ENCODE results near the gene GRIN2D. TPM values are rescaled to one million over a fixed set of nuclear protein-coding genes. Genes with fewer than 3 reads are reported as not detected.

GRIN2D gene
- total RNA-seq, 1 experiment from 2014 or later: not detected

- DNase-seq (ENCODE audit: low spot score): no peak
These were observed 4.0 kb downstream of the GRIN2D start for GRCh38 chr19:48397263-48398101.

- DNase-seq (ENCODE audit: low spot score): no peak
These were observed 4.6 kb downstream of the GRIN2D start for GRCh38 chr19:48398102-48398374.

DNA sequence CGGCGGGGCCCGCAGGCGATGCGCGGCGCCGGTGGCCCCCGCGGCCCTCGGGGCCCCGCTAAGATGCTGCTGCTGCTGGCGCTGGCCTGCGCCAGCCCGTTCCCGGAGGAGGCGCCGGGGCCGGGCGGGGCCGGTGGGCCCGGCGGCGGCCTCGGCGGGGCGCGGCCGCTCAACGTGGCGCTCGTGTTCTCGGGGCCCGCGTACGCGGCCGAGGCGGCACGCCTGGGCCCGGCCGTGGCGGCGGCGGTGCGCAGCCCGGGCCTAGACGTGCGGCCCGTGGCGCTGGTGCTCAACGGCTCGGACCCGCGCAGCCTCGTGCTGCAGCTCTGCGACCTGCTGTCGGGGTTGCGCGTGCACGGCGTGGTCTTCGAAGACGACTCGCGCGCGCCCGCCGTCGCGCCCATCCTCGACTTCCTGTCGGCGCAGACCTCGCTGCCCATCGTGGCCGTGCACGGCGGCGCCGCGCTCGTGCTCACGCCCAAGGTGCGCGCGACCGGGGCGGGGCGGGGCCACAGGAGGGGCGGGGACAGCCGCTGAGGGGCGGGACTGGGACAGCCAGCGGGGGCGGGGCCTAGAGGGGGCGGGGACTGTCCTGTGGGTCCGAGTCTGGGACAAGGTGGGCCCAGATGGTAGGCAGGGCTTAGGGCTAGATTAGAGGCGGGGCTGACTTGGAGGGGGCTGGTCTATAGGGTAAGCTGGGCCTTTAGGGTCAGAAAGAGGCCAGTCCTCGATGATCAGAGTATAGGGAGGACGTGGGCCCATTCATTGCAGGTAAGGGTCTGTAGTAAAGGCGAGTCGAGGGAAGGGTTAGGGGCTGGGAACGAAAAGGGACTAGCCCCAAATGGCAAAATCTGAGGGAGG, 5.1 kb downstream of the GRIN2D start:
- DNase-seq (ENCODE audit: low spot score): no peak

- peak; percentile 55 for DNase-seq (ENCODE audit: low spot score)
These were observed 6.7 kb downstream of the GRIN2D start for GRCh38 chr19:48400018-48400742.

DNA sequence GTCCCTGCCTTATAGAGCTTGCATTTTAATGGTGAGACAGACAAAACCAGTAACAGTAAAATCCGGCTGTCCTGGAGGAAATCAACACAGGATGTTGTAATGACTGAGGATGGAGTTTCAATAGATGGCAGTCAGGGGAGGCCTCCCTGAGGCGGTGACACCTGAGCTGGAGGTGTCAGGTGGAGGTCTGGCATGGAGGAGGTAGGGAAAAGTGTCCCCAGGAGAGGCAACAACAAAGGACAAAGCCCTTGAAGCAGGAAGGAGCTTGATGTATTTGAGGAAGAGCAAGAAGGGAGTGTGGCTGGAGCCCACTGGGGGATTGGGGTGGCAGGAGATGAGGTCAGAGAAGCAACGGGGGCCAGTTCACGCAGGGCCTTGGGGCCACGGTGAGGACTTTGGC, 7.8 kb downstream of the GRIN2D start:
- no peak for DNase-seq (ENCODE audit: low spot score)

GRCh38 chr19:48403606-48404005, 10.1 kb downstream of the GRIN2D start:
- DNase-seq (ENCODE audit: low spot score): peak; percentile 67

DNA sequence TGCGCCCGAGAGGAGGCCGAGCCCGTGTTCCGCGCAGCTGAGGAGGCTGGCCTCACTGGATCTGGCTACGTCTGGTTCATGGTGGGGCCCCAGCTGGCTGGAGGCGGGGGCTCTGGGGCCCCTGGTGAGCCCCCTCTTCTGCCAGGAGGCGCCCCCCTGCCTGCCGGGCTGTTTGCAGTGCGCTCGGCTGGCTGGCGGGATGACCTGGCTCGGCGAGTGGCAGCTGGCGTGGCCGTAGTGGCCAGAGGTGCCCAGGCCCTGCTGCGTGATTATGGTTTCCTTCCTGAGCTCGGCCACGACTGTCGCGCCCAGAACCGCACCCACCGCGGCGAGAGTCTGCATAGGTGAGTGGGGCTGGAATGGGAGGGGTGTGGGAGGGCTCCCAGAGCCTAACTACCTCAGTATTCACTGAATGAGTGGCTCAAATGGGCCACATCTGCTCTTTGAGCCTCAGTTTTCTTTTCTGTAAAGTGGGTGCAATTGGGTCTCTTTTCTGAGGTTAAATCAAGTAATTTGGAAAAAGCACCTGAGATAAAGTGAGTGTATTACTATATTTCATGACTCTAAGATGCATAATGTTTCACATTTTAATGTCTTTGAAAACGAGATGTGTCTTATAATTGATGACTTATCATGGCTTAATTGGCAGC, 11.7 kb downstream of the GRIN2D start:
- DNase-seq (ENCODE audit: low spot score): no peak

DNA sequence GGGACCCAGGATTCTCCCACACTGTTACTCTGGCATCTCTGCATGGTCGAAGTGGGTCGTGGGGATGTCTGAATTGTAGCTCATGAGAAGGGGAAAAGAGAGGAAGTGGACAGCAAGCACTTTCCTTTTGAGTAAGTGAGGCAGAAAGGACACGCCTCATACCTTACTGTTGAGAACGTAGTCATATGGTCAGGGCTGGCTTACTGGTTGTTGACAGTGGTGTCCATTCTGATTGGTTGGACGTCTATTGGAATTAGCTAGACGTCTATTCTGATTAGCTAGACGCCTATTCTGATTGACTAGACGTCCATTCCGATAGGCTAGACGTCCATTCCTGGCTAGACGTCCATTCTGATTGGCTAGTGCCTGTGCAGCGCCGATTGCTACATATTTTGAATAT, 12.4 kb downstream of the GRIN2D start:
- peak; percentile 31 for DNase-seq (ENCODE audit: low spot score)

GRCh38 chr19:48413879-48414587, 20.6 kb downstream of the GRIN2D start:
- peak; percentile 20 for DNase-seq (ENCODE audit: low spot score)

- DNase-seq (ENCODE audit: low spot score): peak; percentile 37
These were observed 21.9 kb downstream of the GRIN2D start for GRCh38 chr19:48415395-48415794.

- no peak for DNase-seq (ENCODE audit: low spot score)
These were observed 22.3 kb downstream of the GRIN2D start for GRCh38 chr19:48415806-48416221.

DNA sequence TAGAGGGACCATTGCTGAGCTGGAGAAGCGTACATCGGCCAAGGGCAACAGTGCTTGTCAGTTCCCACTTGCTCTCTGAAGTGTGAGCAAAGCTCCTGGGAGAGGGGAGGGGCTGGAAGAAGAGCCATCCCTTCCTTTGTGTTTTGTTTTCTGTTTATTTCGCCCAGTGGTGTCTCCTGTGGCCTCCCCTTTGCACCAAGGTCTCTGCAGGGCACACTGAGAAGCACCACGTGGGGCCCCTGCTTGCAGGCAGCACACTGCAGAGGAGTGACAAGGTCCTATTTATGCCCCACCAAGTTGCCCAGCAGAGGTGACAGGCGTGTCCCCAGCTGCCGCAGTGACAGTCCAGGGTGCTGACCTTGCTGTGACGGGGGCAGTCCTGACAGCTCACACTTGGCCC, 24.0 kb downstream of the GRIN2D start:
- no peak for DNase-seq (ENCODE audit: low spot score)

- DNase-seq (ENCODE audit: low spot score): peak; percentile 69
These were observed 25.0 kb downstream of the GRIN2D start for GRCh38 chr19:48418317-48419064.

- peak; percentile 40 for DNase-seq (ENCODE audit: low spot score)
These were observed 25.9 kb downstream of the GRIN2D start for GRCh38 chr19:48419158-48419920.

DNA sequence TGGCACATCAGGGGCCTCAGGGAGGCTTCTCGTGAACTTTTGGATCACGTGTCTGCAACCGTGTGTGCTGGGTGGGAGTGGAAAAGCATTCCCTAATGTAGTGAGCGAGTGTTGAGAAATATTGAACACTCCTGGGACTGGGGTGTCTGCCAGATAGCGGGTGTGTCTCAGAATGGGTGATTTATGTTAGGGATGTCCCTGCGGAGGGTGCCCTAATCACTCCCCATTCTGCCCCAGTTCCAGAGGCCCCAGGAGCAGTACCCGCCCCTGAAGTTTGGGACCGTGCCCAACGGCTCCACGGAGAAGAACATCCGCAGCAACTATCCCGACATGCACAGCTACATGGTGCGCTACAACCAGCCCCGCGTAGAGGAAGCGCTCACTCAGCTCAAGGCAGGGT, 28.1 kb downstream of the GRIN2D start:
- no peak for DNase-seq (ENCODE audit: low spot score)

- DNase-seq (ENCODE audit: low spot score): peak; percentile 78
These were observed 31.3 kb downstream of the GRIN2D start for GRCh38 chr19:48424694-48425219.

DNA sequence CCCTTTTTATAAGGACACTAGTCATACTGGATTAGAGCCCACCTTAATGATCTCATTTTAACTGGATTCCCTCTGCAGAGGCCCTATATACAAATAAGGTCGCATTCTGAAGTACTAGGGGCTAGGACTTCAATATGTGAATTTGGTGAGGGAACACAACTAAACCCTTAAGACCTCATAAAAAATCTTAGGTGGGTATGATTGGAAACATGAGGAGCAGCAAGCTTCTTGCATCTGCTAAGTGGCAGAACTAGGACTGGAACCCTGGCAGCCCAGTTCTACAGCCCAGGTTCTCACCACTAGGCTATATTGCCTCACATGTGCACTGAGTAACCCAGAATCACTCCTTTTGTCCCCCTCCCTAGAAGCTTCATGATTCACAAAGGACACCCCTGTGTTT, 35.2 kb downstream of the GRIN2D start:
- DNase-seq (ENCODE audit: low spot score): no peak

DNA sequence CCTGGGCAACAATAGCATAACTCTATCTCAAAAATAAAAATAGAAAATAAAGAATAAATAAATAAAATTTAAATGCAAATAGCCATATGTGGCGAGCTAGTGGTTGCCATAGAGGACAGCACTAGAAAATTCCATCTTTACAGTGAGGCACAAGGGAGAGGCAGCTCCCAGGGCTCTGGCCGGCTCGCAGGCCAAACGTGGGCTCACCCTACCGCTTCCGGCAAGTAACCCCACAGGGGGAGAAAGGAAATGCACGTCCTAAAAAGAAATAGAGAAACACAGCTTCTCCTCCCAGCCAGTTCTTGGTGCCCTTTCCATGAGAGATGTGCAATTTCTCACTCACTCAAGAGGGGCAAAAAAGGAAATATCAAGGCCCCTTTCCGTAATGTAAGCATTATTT, 39.9 kb downstream of the GRIN2D start:
- DNase-seq (ENCODE audit: low spot score): no peak

DNA sequence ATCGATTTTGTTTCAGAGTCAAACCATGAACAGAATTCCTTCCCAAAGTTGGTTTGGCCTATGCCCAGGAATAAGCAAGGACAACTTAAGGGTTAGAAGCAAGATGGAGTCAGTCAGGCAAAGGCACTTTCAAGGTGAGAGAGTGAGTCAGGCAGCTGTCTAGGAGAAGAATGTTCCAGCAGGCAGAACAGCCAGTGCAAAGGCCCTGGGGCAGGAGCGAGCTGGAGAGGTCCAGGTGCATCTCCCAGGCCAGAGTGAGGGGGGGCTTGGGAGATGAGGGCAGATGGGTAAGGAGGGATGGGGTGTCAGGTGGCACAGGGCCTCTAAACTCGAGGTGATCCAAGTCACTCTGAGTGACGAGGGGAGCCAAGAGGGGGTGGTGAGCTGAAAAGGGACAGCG, 43.1 kb downstream of the GRIN2D start:
- no peak for DNase-seq (ENCODE audit: low spot score)

Measured in A172 (cell line).